ENCODE data around the gene UTP14A. TPM values are rescaled to one million over a fixed set of nuclear protein-coding genes. Genes with fewer than 3 reads are reported as not detected.
"Not testable (repeated sequence)": the region's sequence is repeated elsewhere in the genome, so short reads cannot be mapped to it uniquely, and the experiment has no call there.

The UTP14A gene
- 24.1 and 26.3 TPM in 2 replicates for total RNA-seq
- long read RNA-seq, transcript UTP14A-201 (15 exons, 2,488 nt), result major isoform, 12 of 29 reads
- long read RNA-seq, partial matches to known transcripts, result 13 of 29 reads
- long read RNA-seq, other reads (novel, unspliced or antisense), result 4 of 29 reads

- peaks cover 8% of the 10 kb centered on the region for H3K4me1 Mint-ChIP-seq
- H3K27ac Mint-ChIP-seq (ENCODE audit: unreplicated experiment), result peak within 1 kb of the TSS; percentile 89
- TF ChIP-seq, protein P1, sequence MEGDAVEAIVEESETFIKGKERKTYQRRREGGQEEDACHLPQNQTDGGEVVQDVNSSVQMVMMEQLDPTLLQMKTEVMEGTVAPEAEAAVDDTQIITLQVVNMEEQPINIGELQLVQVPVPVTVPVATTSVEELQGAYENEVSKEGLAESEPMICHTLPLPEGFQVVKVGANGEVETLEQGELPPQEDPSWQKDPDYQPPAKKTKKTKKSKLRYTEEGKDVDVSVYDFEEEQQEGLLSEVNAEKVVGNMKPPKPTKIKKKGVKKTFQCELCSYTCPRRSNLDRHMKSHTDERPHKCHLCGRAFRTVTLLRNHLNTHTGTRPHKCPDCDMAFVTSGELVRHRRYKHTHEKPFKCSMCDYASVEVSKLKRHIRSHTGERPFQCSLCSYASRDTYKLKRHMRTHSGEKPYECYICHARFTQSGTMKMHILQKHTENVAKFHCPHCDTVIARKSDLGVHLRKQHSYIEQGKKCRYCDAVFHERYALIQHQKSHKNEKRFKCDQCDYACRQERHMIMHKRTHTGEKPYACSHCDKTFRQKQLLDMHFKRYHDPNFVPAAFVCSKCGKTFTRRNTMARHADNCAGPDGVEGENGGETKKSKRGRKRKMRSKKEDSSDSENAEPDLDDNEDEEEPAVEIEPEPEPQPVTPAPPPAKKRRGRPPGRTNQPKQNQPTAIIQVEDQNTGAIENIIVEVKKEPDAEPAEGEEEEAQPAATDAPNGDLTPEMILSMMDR (conservative IDR thresholded peaks at IDR 0.05), result no peak
- peak; percentile 59 for DNase-seq (ENCODE audit: low read depth, low spot score)
- peak within 1 kb of the TSS; percentile 96 for H3K4me3 Mint-ChIP-seq
- H3K9me3 Mint-ChIP-seq, result no peaks in the 10 kb centered on the region
- peaks cover 5% of the 10 kb centered on the region for H3K36me3 Mint-ChIP-seq (ENCODE audit: low read depth)
- H3K27me3 Mint-ChIP-seq (ENCODE audit: low read depth), result no peaks in the 10 kb centered on the region
Observed at GRCh38 chrX:129905787-129906580, at the start of gene UTP14A. Gene UTP14A, plus strand, starts transcription at chrX:129906164. Its CDS starts 47 bp downstream, at chrX:129906211.

- H3K9me3 Mint-ChIP-seq, result not testable (repeated sequence)
Observed at GRCh38 chrX:129859134-129859533, 46.8 kb upstream of the UTP14A start.

DNA sequence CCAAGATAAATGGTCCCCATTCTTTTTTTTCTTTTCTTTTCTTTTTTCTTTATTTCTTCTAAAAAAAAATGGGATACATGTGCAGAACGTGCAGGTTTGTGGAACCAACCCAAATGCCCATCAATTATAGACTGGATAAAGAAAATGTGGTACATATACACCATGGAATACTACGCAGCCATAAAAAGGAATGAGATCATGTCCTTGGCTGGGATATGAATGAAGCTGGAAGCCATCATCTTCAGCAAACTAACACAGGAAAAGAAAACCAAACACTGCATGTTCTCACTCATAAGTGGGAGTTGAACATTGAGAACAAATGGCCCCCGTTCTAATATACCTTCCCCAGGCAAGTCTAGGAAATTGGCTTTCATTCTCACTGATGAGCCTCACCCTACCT, 39.6 kb upstream of the UTP14A start:
- peaks cover 20% of the 10 kb centered on the region for H3K9me3 Mint-ChIP-seq
- H3K4me3 Mint-ChIP-seq; H3K27ac Mint-ChIP-seq (ENCODE audit: unreplicated experiment); H3K27me3 Mint-ChIP-seq (ENCODE audit: low read depth); DNase-seq (ENCODE audit: low read depth, low spot score); H3K36me3 Mint-ChIP-seq (ENCODE audit: low read depth); H3K4me1 Mint-ChIP-seq: not testable (repeated sequence)

More at GRCh38 chrX:129859134-129859533, 46.8 kb upstream of the UTP14A start:
- not testable (repeated sequence) for H3K4me3 Mint-ChIP-seq; H3K36me3 Mint-ChIP-seq (ENCODE audit: low read depth); H3K27ac Mint-ChIP-seq (ENCODE audit: unreplicated experiment); H3K4me1 Mint-ChIP-seq; H3K27me3 Mint-ChIP-seq (ENCODE audit: low read depth); DNase-seq (ENCODE audit: low read depth, low spot score)

DNA sequence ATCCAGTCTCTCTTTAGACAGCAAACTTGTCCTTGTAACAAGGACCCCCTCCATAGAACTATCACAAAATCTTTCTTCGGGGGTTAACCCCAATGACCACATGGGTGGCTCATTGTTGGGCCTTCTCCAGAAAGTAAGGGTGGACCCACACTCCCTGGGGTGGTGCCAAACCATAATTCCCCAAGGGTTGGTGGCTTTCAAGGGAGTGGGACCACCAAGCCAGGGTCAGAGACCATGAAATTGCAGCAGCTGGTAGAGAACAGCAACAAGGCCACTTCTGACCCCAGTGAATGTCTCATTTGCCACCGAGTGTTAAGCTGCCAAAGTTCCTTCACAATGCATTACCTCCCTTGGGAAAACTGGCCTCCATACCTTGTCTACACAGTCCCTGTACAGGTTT, 33.4 kb upstream of the UTP14A start:
- Mint-ChIP-seq H3K9me3 (peaks cover 12% of the 10 kb centered on the region), H3K36me3 (ENCODE audit: low read depth) (peaks cover 3% of the 10 kb centered on the region), H3K4me3 (no peak overlapping the region), H3K27me3 (ENCODE audit: low read depth) (no peaks in the 10 kb centered on the region), H3K27ac (ENCODE audit: unreplicated experiment) (no peak overlapping the region), H3K4me1 (no peaks in the 10 kb centered on the region)
- TF ChIP-seq, protein P1 (conservative IDR thresholded peaks at IDR 0.05), result no peak
- DNase-seq (ENCODE audit: low read depth, low spot score), result no peak

GRCh38 chrX:129875669-129876068, 30.3 kb upstream of the UTP14A start:
- TF ChIP-seq, protein P1 (conservative IDR thresholded peaks at IDR 0.05), result no peak
- H3K4me3 Mint-ChIP-seq, result no peak overlapping the region
- no peaks in the 10 kb centered on the region for H3K4me1 Mint-ChIP-seq
- peaks cover 6% of the 10 kb centered on the region for H3K9me3 Mint-ChIP-seq
- H3K27ac Mint-ChIP-seq (ENCODE audit: unreplicated experiment), result no peak overlapping the region
- no peaks in the 10 kb centered on the region for H3K36me3 Mint-ChIP-seq (ENCODE audit: low read depth)
- H3K27me3 Mint-ChIP-seq (ENCODE audit: low read depth), result no peaks in the 10 kb centered on the region
- DNase-seq (ENCODE audit: low read depth, low spot score), result no peak

DNA sequence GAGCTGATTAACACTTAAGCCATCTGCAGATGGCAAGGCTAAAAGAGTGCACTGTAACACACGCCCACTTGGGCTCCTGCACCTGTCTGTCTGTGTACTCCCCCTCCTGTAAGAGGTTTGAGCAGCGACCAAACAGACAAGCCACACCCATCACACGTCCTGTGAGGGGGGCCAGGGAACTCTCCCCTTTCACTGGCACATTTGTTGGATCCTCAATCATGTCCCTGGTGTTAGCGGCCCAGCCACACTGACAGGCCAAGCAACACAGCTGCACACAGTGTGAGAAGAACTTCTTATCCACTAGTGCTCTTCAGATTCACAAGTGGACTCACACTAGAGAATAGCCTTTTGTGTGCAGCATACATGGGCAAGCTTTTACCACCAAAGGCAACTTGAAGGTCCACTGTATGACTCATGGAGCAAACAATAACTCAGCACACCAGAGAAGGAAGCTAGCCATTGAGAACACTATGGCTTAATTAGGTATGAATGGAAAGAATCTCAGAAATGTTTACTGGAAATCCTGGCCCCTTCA, 29.1 kb upstream of the UTP14A start:
- Mint-ChIP-seq H3K9me3 (peaks cover 6% of the 10 kb centered on the region), H3K4me3 (no peak overlapping the region), H3K4me1 (no peaks in the 10 kb centered on the region), H3K27me3 (ENCODE audit: low read depth) (no peaks in the 10 kb centered on the region), H3K36me3 (ENCODE audit: low read depth) (no peaks in the 10 kb centered on the region), H3K27ac (ENCODE audit: unreplicated experiment) (no peak overlapping the region)
- TF ChIP-seq, protein P1 (conservative IDR thresholded peaks at IDR 0.05), result no peak
- DNase-seq (ENCODE audit: low read depth, low spot score), result no peak

Measured in neural crest cell (in vitro differentiated cells).